Measurements from ENCODE around the gene CARD9.
A peak's percentile ranks its signal among the peaks of the same experiment; 100 is the strongest.

The CARD9 gene

DNA sequence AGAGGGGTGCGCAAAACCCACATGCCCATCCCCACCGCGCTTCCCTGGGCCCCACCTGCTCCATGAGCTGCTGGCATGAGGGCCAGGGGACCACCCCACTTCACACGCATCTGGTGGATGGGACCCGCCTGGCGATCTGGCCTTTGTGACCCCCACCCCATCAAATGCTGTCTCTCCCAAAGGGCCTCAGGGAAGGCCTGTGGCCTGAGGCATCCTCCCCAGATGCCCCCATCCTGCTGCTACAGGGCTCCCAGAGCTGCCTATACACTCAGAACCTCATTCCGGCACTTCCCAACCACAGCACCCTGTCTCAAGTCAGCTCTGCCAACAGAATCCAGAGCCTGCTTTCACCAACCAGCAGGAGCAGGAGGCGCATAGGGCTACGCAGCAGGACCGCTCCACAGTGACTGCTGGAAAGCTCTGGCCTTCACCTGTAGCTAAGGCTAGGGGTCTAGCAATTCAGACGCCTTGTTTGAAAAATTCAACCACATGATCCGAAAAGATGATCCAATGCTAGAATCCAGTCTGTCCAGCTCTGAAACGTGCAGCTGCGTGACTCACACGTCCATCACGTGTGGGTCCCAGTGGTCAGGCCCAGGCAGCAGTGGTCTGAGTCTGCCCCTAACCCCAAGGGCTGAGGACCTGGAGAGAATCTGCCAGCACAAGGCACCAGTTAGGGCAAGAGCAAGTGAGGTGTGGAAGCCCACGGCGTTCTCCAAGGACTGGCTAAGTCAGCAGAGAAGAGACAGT is 27.9 kb upstream of the CARD9 start:
- DNase-seq: no peak

DNA sequence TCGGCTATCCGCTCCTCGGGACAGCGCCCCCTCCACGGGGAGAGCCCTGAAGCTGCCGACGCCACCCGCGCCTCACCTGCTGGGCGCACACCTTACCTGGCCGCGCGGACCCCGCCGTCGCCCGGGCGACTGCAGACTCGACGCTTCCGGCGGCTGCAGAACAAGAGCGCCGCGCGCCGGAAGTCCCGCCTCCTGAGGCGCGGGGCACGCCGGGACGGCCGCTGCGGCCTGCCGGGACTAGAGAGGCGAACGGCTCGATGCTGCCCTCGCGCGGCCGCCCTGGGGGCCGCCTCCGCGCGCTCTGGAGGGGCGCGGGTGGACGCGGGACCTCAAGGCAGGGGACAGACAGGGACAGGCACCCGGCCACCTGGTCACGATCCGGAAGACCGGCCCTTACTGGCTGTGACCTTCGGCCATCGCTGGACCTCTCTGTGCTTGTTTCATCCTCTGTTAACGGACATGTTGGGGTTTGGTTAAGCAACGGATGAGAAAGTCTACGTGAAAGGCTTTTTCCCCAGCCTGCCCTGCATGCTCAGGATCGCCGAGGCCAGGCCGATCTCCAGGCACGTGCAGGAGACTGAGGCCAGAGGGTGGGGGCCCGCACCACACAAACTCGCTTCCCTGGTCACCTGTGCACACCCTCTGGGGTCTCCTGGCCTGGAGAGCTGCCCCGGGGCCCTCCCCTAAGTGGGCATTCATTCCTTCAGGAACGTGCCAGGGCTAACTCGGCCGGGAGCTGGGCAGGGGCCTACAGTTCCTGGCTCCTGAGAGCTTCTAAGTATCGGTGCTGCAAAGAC is 26.8 kb upstream of the CARD9 start, which contains the start of gene SNAPC4:
SNAPC4 (minus strand) TSS at position 133 of the 797 bp plus-strand sequence. CDS start 1,742 bp downstream, outside the sequence.
- DNase-seq: peak; percentile 52

DNA sequence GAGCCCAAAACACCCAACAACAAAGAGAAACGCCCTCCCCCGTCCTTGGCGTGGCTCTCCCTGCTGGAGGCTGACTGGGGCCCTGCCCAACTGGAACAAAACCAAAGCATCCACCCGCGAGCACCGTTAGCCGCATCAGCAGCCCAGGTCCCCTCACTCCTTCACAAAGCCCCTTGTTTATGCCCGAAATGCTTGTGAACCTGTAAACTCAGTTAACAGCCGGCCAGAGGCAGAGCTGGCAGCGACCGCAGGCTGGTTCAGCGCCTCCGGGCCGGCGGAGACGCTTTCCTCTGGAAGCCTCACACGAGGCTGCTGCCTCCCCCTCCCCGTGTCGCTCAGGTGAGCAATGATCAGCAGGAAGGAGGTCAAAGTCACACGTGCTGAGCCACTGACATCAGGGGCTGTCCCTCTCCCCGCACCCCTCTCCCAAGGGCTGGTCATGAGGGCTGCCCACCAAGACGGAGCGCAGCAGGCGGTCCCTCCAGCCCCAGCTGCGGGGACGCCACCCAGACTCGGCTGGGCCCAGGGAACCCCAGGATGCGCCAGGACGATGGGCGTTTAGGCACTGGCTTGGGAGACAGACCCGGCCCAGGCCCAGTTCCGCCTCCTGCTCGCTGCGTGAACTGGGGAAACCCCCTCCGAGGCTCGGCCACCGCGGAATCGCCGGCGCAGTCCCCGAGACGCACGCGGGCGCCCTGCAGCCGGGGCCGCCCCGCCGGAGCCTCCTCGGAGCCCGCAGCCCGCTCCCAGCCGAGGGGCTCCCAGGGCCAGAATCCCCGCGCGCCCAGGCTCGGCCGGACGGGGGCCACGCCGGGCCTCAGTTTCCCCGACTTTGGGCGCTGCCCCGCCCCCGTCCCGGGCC is 25.9 kb upstream of the CARD9 start:
- DNase-seq: no peak

DNA sequence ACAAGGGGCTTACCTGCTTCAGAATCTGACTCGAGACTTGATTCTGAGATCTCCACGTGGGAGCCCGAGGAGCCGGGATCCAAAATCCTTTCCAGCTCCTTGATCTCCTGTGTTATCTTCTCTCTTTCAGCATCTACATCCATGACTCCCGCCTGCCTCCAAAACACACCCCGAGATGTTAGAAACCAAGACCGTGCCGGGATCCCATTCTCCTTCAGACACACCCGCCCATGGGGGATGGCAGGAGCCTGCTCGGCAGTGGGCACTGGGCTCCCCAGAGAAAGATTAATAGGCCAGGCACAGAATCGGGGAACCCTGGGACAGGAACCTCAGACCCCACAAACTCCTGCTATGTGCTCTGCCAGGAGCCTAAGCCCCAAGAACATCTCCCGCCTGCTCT is 24.8 kb upstream of the CARD9 start:
- no peak for DNase-seq

DNA sequence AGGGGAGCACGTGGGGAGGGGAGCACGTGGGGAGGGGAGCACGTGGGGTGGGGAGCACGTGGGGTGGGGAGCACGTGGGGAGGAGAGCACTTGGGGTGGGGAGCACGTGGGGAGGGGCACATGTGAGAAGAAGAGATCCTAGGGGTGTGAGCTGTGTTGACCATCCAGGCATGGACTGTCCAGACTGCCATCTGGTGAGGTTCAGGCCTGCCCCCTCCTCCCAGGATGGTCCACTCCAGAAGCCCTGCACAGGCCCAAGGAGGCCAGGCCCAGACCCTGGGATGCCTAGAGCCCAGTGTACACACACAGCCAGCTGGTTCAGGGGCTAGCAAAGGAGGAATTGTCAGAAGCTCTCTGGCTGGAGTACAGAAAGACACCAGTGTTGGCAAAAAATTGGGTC is 24.2 kb upstream of the CARD9 start:
- no peak for DNase-seq

DNA sequence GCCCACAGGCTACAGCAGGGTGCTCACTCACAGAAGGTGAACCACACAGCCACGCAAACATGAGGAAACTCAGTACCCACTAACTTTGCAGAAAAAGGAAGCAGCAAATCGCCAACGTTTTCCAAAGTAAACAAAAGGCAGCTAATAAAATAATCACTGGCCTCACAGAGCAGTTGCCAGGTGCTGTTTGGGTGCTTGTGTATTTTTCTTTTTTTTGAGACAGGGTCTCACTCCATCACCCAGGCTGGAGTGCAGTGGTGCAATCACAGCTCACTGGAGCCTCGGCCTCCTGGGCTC is 22.7 kb upstream of the CARD9 start:
- no peak for DNase-seq

DNA sequence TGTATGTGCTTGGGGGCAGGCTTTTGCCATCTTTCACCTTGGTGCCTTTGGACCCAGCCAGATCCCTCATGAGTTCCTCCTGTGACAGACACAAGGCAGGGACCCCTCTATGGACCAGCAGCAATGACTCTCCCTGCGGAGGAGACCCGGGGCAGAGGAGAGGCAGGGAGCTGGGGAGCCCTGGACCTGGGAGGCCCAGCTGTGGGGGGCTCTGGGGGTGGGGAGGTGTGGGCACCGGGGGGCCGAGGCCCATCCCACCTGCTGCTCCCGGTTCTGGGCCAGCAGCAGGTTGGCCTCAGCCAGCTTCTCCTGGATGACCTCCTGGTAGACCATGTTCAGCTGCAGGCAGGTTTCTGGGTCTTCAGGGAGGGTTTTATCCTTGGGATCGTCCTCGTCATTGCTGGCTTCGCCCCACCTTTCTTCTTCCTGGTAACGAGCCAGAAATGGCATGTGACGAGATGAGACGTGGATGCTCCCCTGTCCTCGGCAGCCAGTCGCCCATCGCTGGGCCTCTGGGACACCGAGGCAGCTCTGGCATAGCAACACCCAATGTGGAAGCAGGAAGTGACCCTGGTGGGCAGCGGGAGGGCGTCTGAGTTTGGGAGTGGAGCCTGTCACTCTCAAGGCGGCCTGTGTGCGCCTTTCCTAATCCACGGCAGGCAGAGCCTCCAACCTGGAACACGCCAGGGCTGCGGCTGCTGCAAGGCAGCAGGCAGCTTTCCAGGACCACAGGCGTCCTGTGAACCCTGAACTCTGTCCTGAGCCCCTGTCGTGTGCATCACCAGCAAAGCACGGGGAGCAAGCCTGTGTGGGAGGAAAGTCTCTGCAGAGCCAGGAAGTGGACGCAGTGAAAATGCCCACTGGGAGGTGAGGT is 22.1 kb upstream of the CARD9 start:
- no peak for DNase-seq

DNA sequence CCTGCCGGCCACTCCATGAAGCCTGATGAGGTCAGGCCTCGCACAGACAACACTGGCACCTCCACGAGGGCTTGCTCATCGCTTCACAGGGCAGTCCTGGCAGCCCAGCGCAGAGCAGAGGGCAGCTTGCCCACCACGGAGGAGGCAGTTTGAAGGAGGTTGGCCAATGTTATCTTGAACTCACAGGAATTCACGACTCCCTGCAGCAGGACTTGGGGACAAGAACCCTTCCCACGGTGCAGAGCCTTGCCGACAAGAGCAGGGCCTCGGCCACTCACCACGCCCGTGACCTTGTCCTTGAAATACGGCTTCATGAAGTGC is 21.5 kb upstream of the CARD9 start:
- DNase-seq: no peak

DNA sequence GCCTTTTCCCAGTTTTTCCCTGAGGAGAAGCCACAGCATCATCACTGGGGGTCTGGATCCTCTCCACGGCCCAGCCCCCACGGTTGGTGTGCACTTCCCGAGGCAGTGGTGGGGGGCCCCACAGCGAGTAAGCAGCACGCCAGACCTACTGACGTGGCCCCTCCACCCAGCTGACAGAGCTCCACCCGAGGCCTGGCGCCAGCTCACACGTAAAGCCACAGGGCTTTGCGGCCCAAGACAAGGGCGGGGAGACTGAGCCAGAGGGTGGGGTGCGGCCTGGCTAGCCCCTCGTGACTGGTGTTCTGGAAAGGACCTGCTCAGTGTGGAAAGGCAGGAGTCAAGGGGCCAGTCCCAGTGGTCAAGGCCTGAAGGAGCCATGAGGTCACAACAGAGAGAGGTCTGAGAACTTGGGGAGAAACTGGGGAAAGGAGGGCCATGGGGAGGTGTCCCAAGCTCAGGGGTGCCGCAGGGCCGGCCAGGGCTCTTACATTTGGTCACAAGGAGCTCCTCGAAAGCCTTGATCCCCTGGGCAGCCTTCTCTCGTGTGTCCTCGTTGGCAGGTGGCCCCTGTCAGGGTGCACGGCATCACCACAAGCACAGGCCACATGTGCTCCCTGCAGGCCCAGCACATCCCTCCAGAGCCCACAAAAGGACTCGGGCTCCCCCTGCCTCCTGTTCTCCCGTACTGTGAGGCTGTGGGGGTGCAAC is 21.0 kb upstream of the CARD9 start:
- DNase-seq: no peak

DNA sequence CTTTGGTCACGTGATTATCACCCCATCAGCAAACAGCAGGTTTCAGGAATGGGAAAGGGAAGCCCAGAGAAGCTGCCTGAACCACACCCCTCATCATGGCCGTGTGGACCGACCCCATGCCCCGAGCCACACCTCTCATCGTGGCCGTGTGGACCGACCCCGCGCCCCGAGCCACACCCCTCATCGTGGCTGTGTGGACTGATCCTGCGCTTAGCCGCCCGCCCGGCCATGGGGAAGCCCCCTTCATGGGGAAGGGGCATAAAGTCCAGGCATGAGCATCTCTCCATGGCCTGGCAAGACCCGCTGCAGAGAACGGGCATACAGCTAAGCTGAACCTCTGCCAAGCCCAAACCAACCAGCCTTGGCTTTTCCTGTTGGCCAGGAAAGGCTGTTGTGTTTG is 20.1 kb upstream of the CARD9 start:
- no peak for DNase-seq

DNA sequence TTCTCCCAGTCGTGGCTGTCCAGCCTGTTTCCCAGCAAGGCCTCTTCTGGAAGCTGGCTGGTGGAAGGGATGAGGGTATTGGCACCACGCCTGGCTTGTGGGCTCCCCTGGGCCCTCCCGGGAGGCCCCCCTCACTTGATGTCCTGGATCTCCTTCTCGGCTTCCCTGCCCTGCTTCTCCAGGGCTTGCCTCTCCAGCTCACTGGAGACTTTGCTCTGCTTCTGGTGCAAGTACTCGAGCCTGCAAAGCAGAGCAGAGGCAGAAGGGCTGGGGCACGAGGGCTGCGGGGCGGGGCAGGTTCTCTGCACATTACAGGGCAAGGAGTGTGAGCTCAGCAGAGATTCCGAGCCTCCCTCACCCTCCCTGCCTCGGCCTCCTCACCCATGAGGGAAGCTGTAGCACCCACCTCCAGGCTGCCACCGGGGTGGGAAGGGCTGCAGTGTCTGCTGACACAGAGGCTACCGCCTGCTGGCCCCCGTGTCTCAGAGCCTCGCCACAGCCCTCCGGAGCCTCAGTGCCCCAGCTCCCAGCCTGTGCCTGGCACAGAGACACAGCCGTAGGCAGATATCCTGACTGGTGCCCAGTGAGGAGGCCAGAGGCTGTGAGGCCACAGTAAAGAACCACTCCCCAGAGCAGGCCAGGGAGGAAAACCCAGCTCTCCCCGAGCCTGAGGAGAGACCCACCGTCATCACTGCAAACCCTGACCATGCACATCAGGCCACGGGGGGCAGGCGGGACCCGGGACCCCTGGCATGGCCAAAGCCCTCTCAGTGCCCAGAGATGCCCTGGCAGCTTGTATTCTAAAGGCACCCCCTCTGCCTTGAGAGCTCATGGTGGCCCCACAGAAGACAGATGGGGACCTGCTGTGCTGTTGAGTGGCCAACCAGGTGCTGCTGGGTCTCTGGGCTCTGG is 19.3 kb upstream of the CARD9 start:
- no peak for DNase-seq

DNA sequence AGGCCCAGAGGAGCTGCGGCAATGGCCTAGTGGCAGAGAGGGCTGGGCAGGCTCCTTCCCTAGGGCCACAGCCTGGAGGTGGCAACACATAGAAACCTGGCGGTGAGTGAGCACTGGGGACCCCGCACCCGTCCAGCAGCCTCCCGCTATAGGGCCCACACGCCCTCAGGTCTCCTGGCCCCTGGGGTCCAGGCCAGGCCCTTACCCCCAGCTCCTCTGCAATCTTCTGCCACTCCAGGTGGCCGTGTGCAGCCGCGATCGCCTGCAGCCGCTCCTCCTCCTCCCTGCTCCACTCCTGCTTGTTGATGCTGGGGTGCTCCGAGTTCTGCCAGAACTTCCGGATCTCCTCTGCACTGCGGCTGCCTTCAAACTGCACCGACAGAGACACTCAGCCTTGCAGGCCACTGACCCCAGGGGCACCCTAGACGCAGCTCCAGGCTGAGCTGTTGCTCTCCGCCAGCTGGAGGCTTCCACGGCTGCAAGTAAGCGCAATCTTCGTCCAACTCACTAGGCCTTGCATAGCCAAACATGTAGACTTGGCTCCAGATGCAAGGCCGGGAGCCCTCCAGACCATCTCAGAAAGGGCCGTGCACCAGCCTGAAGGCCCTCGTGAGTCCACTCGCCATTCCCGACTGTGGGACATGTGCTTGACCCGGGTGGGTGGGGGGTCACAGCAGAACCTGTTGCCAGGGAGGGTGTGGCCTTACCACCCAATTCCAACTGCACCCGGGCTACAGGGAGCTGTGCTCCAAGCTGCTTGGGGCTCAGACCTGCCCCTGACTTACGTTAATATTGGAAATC is 18.5 kb upstream of the CARD9 start:
- DNase-seq: no peak

DNA sequence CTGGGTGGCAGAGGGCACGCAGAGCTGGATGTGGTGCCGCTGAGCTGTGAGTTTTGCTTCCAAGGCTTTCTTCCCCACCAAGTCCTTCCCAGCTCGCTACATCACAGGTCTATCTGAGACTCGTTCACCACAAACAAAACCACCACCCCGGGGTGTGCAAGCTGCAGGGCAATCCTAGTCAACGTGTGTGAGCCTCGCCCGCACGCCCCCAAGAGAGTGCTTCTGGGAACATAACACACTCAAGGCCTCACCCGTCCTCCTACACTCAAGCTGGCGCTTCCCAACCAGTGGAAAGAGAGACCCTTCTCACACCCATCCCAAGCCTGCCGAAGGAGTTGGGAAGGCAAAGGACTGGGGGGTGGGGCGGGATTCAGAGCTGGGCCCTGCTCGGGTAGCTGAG is 15.9 kb upstream of the CARD9 start:
- DNase-seq: no peak

DNA sequence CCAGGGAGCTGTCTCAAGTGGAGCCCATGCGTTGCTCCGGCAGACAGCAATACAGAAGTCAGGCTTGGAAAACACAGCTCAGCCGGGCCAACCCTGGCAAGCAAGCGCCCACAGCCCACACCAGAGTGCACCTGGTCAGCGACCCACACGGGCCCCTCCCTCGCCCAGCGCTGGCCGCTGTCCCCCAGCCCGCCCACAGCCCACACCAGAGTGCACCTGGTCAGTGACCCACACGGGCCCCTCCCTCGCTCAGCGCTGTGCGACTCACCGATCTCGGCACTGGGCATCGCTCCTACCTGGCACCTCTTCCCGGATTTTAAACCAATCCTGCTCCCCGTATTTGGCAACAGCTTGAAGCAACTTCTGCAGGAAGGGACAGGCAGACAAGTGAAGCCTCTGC is 13.7 kb upstream of the CARD9 start:
- no peak for DNase-seq

DNA sequence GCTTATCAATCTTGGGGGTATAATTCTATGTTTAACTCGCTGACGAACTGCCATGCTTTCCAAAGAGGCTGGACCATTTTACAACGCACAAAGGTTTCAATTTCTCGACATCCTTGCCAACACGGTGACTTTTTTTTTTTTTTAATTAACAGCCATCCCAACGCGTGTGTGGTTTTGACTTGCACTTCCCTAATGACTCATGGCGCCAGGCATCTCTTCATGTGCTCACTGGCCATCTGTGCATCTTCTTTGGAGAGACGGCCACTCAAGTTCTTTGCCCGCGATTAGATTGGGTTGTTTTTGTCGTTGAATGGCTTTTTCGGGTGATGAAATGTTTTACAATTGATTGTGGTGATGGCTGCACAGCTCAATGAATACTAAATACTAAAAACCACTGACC is 12.5 kb upstream of the CARD9 start:
- DNase-seq: peak; percentile 88

DNA sequence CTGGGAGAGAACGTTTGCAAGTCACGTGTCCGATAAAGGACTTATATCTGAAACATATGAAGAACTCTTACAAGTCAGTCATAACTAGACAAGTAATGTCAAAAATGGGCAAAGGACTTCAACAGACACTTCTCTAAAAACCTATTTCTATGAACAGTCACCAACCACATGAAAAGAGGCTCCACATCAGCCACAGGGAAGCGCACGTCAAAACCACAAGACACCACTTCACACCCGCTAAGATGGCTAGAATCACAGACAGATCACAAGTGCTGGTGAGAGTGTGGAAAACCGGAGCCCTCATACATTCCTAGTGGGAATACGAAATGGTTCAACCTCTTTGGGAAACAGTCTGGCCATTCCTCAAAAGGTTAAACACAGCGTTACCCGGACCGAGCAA is 11.5 kb upstream of the CARD9 start:
- no peak for DNase-seq

DNA sequence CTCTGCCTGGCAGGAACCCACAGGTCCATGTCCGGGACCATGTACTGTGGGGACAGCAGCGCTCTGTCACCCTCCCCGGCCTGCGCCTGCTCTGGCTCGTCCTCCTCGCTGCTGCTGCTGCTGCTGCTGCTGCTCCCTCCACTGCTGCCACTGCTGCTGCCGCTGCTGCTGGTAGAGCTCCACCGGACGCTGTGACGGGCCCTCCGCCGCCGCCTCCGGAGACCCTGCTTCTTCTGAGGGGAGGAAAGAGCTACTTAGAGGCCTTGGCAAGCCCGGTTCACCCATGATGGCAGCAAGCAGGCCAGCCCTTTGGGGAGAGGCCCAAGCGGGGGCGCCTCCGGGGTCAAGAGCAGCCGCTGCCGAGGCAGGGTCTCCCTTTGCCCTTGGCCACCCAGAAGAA is 10.0 kb upstream of the CARD9 start:
- DNase-seq: no peak

DNA sequence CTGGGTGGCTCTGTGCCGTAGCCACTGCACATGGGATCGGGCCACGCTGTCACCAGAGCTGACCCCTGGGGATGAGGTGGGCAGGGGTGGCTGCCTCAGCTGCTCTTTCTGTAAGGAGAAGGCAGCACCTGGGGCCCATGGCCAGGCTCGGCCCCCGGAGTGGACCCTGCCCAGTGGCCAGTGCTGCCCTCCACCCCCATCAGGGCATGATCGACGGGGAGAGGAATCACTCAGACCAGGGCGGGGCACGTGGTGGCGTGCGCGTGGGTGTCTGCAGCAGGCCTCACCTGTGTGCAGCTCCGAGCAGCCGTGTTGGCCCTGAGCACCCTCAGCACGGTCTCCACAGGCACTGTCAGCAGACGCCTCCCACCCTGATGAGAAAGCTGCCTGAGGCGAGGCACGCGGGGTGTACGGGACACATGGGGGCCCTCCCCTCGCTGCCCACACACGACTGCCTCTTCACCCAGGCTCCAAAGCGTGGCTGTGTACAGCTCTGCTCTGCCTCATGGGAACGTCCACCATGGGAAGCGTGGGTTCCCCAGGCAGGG is 8.6 kb upstream of the CARD9 start:
- DNase-seq: no peak

DNA sequence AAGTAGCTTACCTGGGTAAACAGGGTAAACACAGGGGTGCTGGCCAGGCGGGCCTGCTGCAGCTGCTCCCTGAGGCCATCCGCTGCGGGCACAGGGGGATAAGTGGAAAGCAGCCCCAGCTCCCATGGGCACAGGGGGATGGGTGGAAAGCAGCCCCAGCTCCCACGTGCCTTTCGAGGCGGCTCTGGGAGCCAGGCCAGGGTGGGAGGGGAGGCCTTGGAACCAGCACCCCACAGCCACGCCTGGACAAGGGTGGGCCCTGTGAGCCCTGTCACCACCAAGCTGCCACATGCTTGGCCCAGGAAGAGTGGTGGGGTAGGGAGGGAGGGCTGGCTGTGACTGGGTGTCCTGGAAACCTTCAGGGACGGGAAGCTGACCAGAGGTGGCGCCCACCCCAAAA is 7.8 kb upstream of the CARD9 start:
- DNase-seq: no peak

DNA sequence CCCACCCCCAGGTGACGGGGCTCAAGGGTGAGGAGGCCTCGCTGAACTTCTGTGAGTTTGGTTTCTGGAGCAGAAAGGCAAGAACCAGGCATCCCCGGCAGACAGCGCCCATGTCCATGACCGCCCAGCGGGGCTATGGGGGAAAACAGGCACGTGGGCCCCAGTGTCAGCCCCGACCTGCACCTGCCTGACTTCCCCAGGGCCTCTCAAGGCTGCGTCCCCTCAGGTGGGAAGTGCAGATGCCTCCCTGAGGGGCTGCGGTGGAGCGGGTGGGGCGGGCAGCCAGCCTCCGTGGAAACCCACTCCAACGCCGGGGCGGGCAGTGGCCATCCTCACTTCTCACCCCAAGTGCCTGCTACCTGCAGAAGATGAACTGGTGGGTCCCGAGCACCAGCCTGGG is 6.9 kb upstream of the CARD9 start:
- DNase-seq: no peak
